ENCODE data around the gene CDK3.

- TF ChIP-seq CTCF (conservative IDR thresholded peaks at IDR 0.05; ENCODE audit: low read length) (no peak), EZH2phosphoT487 (IDR thresholded peaks at IDR 0.05; ENCODE audit: borderline replicate concordance, low read depth, low read length) (no peak)
Measured at GRCh38 chr17:76024353-76024752, 23.7 kb downstream of the CDK3 start.
